OCI-M2 (cell line): Measurements from ENCODE around the gene ASPSCR1.

Source experiments
- DNase-seq: peaks from one replicate; lab custom pipeline; 2025; ENCODE audit not compliant: unreplicated experiment; lab: John Stamatoyannopoulos, UW

The ASPSCR1 gene

DNA sequence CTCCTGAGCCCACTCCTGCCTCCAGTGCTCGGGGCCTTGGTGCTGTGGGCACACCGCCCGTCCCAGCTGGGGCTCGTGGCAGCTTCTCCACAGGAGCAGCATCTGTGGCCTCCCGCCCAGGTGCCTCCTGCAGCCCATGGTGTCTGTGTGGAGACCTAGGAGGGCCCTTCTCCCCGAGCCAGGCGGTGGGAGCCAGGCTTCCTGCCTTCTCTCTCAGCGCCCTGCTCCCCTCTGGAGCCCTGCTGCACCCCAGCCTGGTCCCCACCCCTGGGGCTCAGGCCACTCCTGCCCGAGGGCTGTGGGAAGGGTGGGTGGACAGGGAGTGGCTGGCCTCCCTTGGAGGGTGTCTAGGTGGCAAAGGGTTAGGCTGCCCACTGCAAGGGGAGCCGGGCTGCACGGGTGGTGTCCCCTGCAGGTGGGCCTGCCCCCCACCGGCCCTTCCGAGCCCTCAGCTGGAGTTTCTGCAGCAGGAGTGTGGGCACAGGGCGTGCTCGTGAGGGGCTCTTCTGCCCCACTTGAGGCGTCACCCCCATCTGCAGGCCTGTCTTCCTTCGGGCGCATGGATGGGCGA, 34.3 kb downstream of the ASPSCR1 start:
- DNase-seq = no peak

DNA sequence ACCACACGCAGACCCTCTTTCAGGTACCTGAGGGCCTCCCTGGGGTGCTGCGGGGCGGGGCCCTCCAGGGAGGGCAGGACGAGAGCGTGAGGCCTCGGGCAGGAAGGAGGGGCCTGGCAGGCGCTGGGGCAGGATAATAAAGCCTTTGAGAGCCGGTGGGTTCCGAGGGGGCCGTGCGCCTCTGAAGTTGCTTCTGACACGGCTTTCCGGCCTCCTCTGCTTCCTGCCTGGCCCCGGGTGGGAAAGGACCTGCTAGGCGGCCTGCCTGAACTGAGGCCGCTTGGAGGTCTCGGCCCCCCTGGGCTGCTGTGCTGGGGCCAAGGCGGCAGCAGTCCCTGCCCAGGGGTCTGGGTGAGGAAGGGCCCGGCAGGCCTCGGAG, 34.8 kb downstream of the ASPSCR1 start:
- no peak for DNase-seq

DNA sequence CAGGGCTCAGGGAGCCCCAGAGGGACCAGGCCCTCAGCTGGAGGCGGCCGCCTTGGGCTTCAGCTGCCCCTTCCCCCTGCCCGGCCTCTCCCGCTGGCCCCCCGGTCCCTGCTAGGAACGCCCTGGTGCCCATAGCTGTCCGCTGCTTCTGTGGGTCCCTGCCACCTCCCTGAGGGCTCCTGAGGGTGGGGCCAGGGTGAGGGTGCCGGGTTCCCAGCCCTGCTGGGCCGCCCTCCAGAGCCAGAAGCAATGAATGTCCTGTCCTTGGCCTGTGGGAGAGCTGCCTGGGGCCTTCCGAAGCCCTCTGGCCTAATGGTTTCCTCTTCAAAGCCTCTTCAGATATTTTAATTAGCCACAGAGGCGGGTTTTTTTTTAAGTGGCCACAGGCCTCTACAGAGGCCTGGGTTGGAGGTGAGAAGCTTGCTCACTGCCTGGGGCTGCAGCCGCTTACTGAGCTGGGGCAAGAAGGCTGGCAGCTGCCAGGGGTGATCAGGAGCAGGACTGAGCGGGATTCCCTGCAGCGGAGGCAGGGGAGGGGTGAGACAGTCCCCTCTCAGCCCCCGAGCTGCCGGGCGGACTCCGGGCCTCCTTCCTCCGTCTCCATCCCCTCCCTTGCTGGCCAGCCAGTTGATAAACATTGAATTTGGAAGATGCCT, 35.3 kb downstream of the ASPSCR1 start:
- no peak for DNase-seq

DNA sequence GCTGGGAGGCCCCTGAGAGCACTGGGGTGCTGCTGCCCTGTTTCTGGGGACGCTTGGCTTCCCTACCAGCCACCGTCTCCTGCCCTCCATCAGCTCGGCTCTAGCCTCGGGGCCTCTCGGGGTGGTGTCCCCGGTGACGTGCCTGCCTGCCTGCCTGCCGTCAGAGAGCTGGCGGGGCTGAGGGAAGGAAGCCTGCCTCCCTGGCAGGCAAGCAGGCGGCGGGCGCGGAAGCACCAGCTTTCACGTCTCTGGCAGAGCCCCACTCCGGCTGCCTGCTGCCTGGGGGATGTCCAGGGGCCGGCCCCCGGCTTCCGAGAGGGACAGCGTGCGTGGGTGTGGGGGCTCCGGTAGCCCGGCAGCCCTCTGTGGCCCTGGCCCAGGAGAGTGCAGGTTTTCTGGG, 35.9 kb downstream of the ASPSCR1 start:
- DNase-seq = no peak

GRCh38 chr17:82013772-82014321, 36.4 kb downstream of the ASPSCR1 start:
- DNase-seq = no peak

- no peak for DNase-seq
Observed at GRCh38 chr17:82014432-82014831, 37.0 kb downstream of the ASPSCR1 start.

DNA sequence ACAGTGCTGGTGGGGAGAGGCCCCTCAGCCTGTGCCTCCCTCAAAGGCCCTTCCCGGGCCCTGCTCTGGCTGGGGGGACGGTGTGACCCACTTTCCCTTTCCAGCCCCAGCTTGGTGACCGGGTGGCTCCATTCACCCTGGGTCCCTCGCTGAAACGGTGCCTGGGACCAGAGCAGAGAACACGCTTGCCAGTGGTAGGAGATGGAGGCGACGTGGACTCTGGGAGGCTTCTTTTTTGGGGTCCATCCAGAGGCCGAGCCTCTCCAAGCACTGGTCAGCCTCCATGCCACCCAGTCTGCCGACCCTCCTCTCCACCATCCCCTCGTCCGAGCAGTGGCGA, 37.5 kb downstream of the ASPSCR1 start:
- DNase-seq = no peak

- no peak for DNase-seq
Observed at GRCh38 chr17:82015311-82015971, 38.0 kb downstream of the ASPSCR1 start.

- no peak for DNase-seq
Observed at GRCh38 chr17:82016061-82016874, 38.8 kb downstream of the ASPSCR1 start.

GRCh38 chr17:82016875-82017459, 39.5 kb downstream of the ASPSCR1 start:
- DNase-seq = no peak

DNA sequence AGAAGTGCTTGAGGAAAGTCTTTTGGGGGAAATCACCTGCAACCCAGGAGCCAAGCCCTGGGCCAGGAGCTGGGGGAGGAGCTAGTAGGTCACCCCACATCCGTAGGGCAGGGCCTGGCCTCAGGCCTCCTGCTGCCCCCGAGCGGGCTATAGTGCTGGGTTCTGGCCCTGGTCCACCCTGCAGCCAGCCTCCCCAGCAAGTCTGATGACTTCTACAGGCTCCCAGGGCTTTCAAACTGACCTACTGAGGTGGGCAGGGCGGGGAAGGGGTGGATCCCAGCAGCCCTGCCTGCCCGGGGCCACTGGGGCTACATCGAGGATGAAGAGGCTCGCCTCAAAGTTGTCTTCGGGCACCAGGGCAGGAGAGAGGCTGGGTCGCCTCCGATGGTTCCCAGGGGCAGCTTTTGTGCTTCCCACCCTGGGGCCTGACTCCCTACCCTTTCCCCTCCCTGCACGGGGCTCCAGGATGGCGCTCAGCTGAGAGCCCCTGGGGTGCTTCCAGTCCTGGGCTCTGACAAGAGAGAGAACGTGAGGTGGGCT, 40.3 kb downstream of the ASPSCR1 start:
- no peak for DNase-seq

- DNase-seq = no peak
Observed at GRCh38 chr17:82018152-82018988, 40.9 kb downstream of the ASPSCR1 start.

GRCh38 chr17:82018989-82019689, 41.7 kb downstream of the ASPSCR1 start:
- DNase-seq = no peak

GRCh38 chr17:82019690-82020571, 42.5 kb downstream of the ASPSCR1 start:
- DNase-seq = no peak

GRCh38 chr17:82020572-82021106, 43.2 kb downstream of the ASPSCR1 start:
- DNase-seq = no peak

DNA sequence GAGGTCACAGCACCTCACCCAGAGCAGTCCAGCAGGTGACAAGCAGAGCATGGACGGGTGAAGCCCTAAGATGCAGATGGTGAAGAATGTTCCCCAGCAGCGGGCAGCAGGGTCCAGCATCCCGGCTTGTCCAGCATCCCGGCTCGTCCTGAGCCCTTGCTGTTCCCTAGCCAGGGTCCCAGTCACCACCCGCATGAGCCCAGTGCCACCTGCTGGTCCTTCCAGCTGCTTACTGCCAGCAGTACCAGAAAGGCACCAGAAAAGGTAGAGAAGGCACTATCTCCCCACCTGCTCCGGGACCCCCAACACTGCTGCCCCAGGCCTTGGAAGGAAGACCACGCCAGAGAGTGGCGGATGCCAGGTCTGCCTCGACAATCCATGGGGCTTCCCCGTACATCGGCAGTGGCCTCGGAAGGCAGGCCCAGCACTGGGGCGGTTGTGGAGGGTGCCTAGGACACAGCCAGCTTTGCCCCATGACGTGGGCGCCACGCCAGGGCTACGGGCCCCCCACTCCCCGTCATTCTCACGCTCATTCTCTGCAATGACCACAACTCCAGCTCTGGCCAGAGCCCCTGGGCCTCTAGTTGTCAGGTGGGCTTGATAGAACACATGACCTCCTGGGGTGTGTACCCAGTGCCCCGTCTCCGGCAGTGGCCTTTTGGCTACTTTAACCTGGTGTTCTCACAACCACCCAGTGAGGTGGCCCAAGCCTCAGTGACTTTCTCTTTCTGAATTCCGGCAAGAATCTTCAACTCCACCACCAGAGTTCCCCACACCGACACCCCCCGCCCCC, 43.9 kb downstream of the ASPSCR1 start:
- no peak for DNase-seq

- no peak for DNase-seq
Observed at GRCh38 chr17:82021900-82022309, 44.5 kb downstream of the ASPSCR1 start.
